ENCODE measurements around the gene SNX21. TPM values are rescaled to one million over a fixed set of nuclear protein-coding genes. Genes with fewer than 3 reads are reported as not detected.
"Not testable (repeated sequence)": the region's sequence is repeated elsewhere in the genome, so short reads cannot be mapped to it uniquely, and the experiment has no call there.

SNX21 gene
- total RNA-seq, 1 donor from 2014 or later, result 11.9 TPM

GRCh38 chr20:45866454-45866853, 32.9 kb downstream of the SNX21 start:
- DNase-seq (ENCODE audit: low spot score), result no peak
- no peak for TF ChIP-seq CTCF (IDR thresholded peaks at IDR 0.05; ENCODE audit: unreplicated experiment)
- Mint-ChIP-seq H3K9me3 (ENCODE audit: unreplicated experiment) (no peaks in the 10 kb centered on the region), H3K4me1 (ENCODE audit: unreplicated experiment) (peaks cover 3% of the 10 kb centered on the region), H3K36me3 (ENCODE audit: low read depth, unreplicated experiment) (peaks cover 3% of the 10 kb centered on the region), H3K27me3 (ENCODE audit: unreplicated experiment) (no peaks in the 10 kb centered on the region), H3K27ac (ENCODE audit: unreplicated experiment) (no peak overlapping the region), H3K4me3 (ENCODE audit: unreplicated experiment) (no peak overlapping the region)

GRCh38 chr20:45867136-45867818, 33.7 kb downstream of the SNX21 start:
- H3K9me3 Mint-ChIP-seq (ENCODE audit: unreplicated experiment), result no peaks in the 10 kb centered on the region
- no peak for TF ChIP-seq CTCF (IDR thresholded peaks at IDR 0.05; ENCODE audit: unreplicated experiment)
- H3K36me3 Mint-ChIP-seq (ENCODE audit: low read depth, unreplicated experiment), result peaks cover 6% of the 10 kb centered on the region
- peaks cover 8% of the 10 kb centered on the region for H3K4me1 Mint-ChIP-seq (ENCODE audit: unreplicated experiment)
- no peaks in the 10 kb centered on the region for H3K27me3 Mint-ChIP-seq (ENCODE audit: unreplicated experiment)
- DNase-seq (ENCODE audit: low spot score), result no peak
- no peak overlapping the region for H3K4me3 Mint-ChIP-seq (ENCODE audit: unreplicated experiment)
- no peak overlapping the region for H3K27ac Mint-ChIP-seq (ENCODE audit: unreplicated experiment)

GRCh38 chr20:45867819-45868176, 34.2 kb downstream of the SNX21 start:
- Mint-ChIP-seq H3K27ac (ENCODE audit: unreplicated experiment) (no peak overlapping the region), H3K27me3 (ENCODE audit: unreplicated experiment) (peaks cover 1% of the 10 kb centered on the region), H3K36me3 (ENCODE audit: low read depth, unreplicated experiment) (peaks cover 7% of the 10 kb centered on the region), H3K4me3 (ENCODE audit: unreplicated experiment) (no peak overlapping the region), H3K9me3 (ENCODE audit: unreplicated experiment) (no peaks in the 10 kb centered on the region), H3K4me1 (ENCODE audit: unreplicated experiment) (peaks cover 11% of the 10 kb centered on the region)
- DNase-seq (ENCODE audit: low spot score), result no peak
- TF ChIP-seq CTCF (IDR thresholded peaks at IDR 0.05; ENCODE audit: unreplicated experiment), result no peak

GRCh38 chr20:45872626-45873025, 39.0 kb downstream of the SNX21 start:
- TF ChIP-seq CTCF (IDR thresholded peaks at IDR 0.05; ENCODE audit: unreplicated experiment), result no peak
- Mint-ChIP-seq H3K4me3 (ENCODE audit: unreplicated experiment) (no peak overlapping the region), H3K36me3 (ENCODE audit: low read depth, unreplicated experiment) (peaks cover 8% of the 10 kb centered on the region), H3K4me1 (ENCODE audit: unreplicated experiment) (peaks cover 14% of the 10 kb centered on the region), H3K27me3 (ENCODE audit: unreplicated experiment) (peaks cover 1% of the 10 kb centered on the region), H3K9me3 (ENCODE audit: unreplicated experiment) (no peaks in the 10 kb centered on the region), H3K27ac (ENCODE audit: unreplicated experiment) (no peak overlapping the region)
- no peak for DNase-seq (ENCODE audit: low spot score)

- Mint-ChIP-seq H3K9me3 (ENCODE audit: unreplicated experiment) (no peaks in the 10 kb centered on the region), H3K27ac (ENCODE audit: unreplicated experiment) (no peak overlapping the region), H3K4me1 (ENCODE audit: unreplicated experiment) (peaks cover 14% of the 10 kb centered on the region), H3K4me3 (ENCODE audit: unreplicated experiment) (no peak overlapping the region), H3K27me3 (ENCODE audit: unreplicated experiment) (peaks cover 1% of the 10 kb centered on the region), H3K36me3 (ENCODE audit: low read depth, unreplicated experiment) (peaks cover 8% of the 10 kb centered on the region)
- DNase-seq (ENCODE audit: low spot score), result no peak
- no peak for TF ChIP-seq CTCF (IDR thresholded peaks at IDR 0.05; ENCODE audit: unreplicated experiment)
Observed at GRCh38 chr20:45873409-45874103, 40.0 kb downstream of the SNX21 start.

- H3K9me3 Mint-ChIP-seq (ENCODE audit: unreplicated experiment); H3K27ac Mint-ChIP-seq (ENCODE audit: unreplicated experiment); H3K4me3 Mint-ChIP-seq (ENCODE audit: unreplicated experiment); H3K27me3 Mint-ChIP-seq (ENCODE audit: unreplicated experiment); DNase-seq (ENCODE audit: low spot score); H3K36me3 Mint-ChIP-seq (ENCODE audit: low read depth, unreplicated experiment): not testable (repeated sequence)
- H3K4me1 Mint-ChIP-seq (ENCODE audit: unreplicated experiment), result peaks cover 14% of the 10 kb centered on the region
Observed at GRCh38 chr20:45874104-45874481, 40.5 kb downstream of the SNX21 start.

Measured in endothelial cell (in vitro differentiated cells).